Neural progenitor cell (in vitro differentiated cells): ENCODE measurements around the gene NF2. TPM values are rescaled to one million over a fixed set of nuclear protein-coding genes. Genes with fewer than 3 reads are reported as not detected.

Experiments used
- DNase-seq: peaks from one replicate; pipeline ENCODE4 v3.0.0-alpha.2; 2016; ENCODE audit warnings: low spot score
- H2AFZ ChIP-seq: fragments of 200-600 bp; sonication (generic); replicated peaks from 2 replicates; pipeline ENCODE4 v1.6.1; 2016; ENCODE audit warnings: antibody characterized with exemption
- H3F3A ChIP-seq: fragments of 200-600 bp; sonication (generic); 2 replicates; pipeline ENCODE4 v1.6.1; 2016; ENCODE audit warnings: antibody characterized with exemption, low read depth
- H3K27ac ChIP-seq: fragments of 200-600 bp; sonication (generic); 2 replicates; pipeline ENCODE4 v1.5.1; 2016; ENCODE audit warnings: mild to moderate bottlenecking
- H3K27me3 ChIP-seq: fragments of 200-600 bp; sonication (generic); 2 replicates; pipeline ENCODE4 v1.6.1; 2016; ENCODE audit warnings: mild to moderate bottlenecking, moderate library complexity
- H3K36me3 ChIP-seq: fragments of 200-600 bp; sonication (generic); 2 replicates; pipeline ENCODE4 v1.5.1; 2016
- H3K4me1 ChIP-seq: fragments of 200-600 bp; sonication (generic); 2 replicates; pipeline ENCODE4 v1.6.1; 2016; ENCODE audit warnings: mixed run types
- H3K4me2 ChIP-seq: fragments of 200-600 bp; sonication (generic); 2 replicates; pipeline ENCODE4 v1.6.1; 2016
- H3K4me3 ChIP-seq: fragments of 200-600 bp; sonication (generic); 2 replicates; pipeline ENCODE4 v1.5.1; 2016
- H3K79me2 ChIP-seq: fragments of 200-600 bp; sonication (generic); 2 replicates; pipeline ENCODE4 v1.6.1; 2016; ENCODE audit warnings: low read depth
- H3K9ac ChIP-seq: fragments of 200-600 bp; sonication (generic); 2 replicates; pipeline ENCODE4 v1.6.1; 2016
- H3K9me3 ChIP-seq: fragments of 200-600 bp; sonication (generic); 2 replicates; pipeline ENCODE4 v1.5.1; 2016; ENCODE audit warnings: low read depth
- H4K20me1 ChIP-seq: fragments of 200-600 bp; sonication (generic); 2 replicates; pipeline ENCODE4 v1.6.1; 2016; ENCODE audit warnings: low read depth
- H3K27ac Mint-ChIP-seq: 3 replicates; pipeline ENCODE4 v1.8.0; 2021; ENCODE audit warnings: mixed read lengths
- H3K27me3 Mint-ChIP-seq: 2 replicates; pipeline ENCODE4 v1.8.0; 2022; ENCODE audit warnings: low read depth, mild to moderate bottlenecking, inconsistent platforms, moderate library complexity, mixed read lengths; ENCODE audit not compliant: insufficient read depth
- H3K36me3 Mint-ChIP-seq: 3 replicates; pipeline ENCODE4 v1.8.0; 2021; ENCODE audit warnings: mixed read lengths
- H3K4me1 Mint-ChIP-seq: 3 replicates; pipeline ENCODE4 v1.8.0; 2021; ENCODE audit warnings: mixed read lengths
- H3K4me3 Mint-ChIP-seq: 3 replicates; pipeline ENCODE4 v1.8.0; 2021; ENCODE audit warnings: mild to moderate bottlenecking, moderate library complexity, mixed read lengths
- H3K9me3 Mint-ChIP-seq: 3 replicates; pipeline ENCODE4 v1.8.0; 2020; ENCODE audit warnings: mixed read lengths
- EZH2 ChIP-seq: fragments of 200-600 bp; sonication (generic); IDR thresholded peaks from 2 replicates; pipeline ENCODE4 v1.6.1; 2017; ENCODE audit warnings: antibody characterized with exemption, mild to moderate bottlenecking, moderate library complexity
- EZH2phosphoT487 ChIP-seq: fragments of 200-600 bp; sonication (generic); IDR thresholded peaks from 2 replicates; pipeline ENCODE4 v1.6.1; 2017; ENCODE audit warnings: antibody characterized with exemption
- total RNA-seq: library from RNA; depleted of rRNA; stranded (reverse); fragments of >200 nt; gene quantifications from 2 replicates; pipeline ENCODE4 v1.2.3, GENCODE V29; 2015; ENCODE audit warnings: low replicate concordance
- TF ChIP-seq, protein P1 (sequence below): fragments of 200-600 bp; sonication (generic); IDR thresholded peaks from 2 replicates; pipeline ENCODE4 v1.5.1; 2017; ENCODE audit warnings: antibody characterized with exemption, mild to moderate bottlenecking

Gene NF2
- total RNA-seq, 1 donor from 2014 or later, result 18.7 TPM

DNA sequence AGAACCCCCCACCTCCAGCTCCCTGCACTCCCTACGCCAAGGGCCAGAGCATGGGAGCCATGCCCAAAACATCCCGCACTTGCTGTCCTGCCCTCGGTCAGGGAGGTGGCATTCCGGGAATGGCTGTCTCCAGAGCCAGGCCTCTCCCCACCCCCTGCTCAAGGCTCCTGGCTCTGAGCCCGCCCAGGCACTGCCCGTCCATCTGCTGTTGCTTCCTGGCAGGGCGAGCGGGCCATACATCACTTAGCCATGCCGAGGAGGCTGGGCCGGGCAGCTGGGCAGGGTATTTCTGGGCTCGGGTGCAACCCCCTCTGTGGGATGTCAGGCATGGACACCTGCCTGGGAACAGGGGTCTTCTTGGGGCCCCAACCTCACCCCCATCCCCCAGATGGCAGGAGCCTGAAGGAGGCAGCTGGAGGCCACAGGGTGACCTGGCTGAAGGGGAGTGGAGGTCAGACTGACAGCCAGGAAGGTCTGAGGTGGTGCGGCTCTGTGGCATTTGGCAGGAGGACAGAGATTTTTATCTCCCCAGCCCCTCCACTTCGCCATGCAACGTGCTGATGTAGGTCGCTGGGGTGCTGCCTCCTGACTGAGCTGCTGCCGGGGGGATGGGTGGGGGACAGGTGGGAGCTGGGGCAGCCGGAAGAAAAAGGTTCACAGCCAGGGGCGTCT, 107.6 kb downstream of the NF2 start:
- Histone ChIP-seq H3K4me1 (peaks cover 6% of the 10 kb centered on the region), H3K36me3 (no peaks in the 10 kb centered on the region), H3K4me3 (no peak overlapping the region), H4K20me1 (peaks cover 4% of the 10 kb centered on the region), H3K9me3 (no peaks in the 10 kb centered on the region), H2AFZ (no peak overlapping the region), H3K27me3 (peaks cover 2% of the 10 kb centered on the region), H3K4me2 (no peak overlapping the region), H3K79me2 (no peaks in the 10 kb centered on the region), H3K27ac (no peak overlapping the region), H3K9ac (no peak overlapping the region), H3F3A (no peaks in the 10 kb centered on the region)
- Mint-ChIP-seq H3K4me1 (peaks cover 16% of the 10 kb centered on the region), H3K4me3 (no peak overlapping the region), H3K27me3 (peaks cover 31% of the 10 kb centered on the region), H3K9me3 (no peaks in the 10 kb centered on the region), H3K27ac (no peak overlapping the region), H3K36me3 (no peaks in the 10 kb centered on the region)
- no peak for DNase-seq
- TF ChIP-seq EZH2phosphoT487 (no peak), EZH2 (no peak)
- TF ChIP-seq, protein P1, sequence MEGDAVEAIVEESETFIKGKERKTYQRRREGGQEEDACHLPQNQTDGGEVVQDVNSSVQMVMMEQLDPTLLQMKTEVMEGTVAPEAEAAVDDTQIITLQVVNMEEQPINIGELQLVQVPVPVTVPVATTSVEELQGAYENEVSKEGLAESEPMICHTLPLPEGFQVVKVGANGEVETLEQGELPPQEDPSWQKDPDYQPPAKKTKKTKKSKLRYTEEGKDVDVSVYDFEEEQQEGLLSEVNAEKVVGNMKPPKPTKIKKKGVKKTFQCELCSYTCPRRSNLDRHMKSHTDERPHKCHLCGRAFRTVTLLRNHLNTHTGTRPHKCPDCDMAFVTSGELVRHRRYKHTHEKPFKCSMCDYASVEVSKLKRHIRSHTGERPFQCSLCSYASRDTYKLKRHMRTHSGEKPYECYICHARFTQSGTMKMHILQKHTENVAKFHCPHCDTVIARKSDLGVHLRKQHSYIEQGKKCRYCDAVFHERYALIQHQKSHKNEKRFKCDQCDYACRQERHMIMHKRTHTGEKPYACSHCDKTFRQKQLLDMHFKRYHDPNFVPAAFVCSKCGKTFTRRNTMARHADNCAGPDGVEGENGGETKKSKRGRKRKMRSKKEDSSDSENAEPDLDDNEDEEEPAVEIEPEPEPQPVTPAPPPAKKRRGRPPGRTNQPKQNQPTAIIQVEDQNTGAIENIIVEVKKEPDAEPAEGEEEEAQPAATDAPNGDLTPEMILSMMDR, result no peak

DNA sequence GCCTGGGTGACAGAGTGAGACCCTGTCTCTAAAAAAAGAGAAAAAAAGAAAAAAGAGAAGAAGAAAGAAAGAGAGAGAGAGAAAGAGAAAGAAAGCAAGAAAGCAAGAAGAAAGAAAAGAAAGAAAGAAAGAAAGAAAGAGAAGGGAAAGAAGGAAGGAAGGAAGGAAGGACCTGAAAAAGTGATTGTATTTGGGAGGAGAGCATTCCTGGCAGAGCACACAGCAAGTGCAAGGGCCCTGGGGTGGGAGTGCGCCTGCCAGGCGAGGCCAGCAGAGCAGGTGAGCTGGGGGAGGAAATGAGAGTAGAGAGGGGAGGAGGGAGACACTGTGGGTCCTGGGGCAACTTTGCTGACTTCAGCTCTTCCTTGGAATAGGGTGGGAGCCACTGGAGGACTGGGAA, 108.7 kb downstream of the NF2 start:
- Histone ChIP-seq H3K4me3 (no peak overlapping the region), H3K27me3 (peaks cover 7% of the 10 kb centered on the region), H3K9ac (no peak overlapping the region), H3K27ac (no peak overlapping the region), H3K9me3 (no peaks in the 10 kb centered on the region), H3K4me1 (no peaks in the 10 kb centered on the region), H2AFZ (no peak overlapping the region), H3K4me2 (no peak overlapping the region), H4K20me1 (peaks cover 14% of the 10 kb centered on the region), H3K36me3 (no peaks in the 10 kb centered on the region), H3K79me2 (no peaks in the 10 kb centered on the region), H3F3A (no peaks in the 10 kb centered on the region)
- no peaks in the 10 kb centered on the region for H3K36me3 Mint-ChIP-seq
- TF ChIP-seq, protein P1, result no peak
- TF ChIP-seq EZH2phosphoT487 (no peak), EZH2 (no peak)
- no peak for DNase-seq
- no peak overlapping the region for H3K27ac Mint-ChIP-seq
- H3K9me3 Mint-ChIP-seq, result peaks cover 2% of the 10 kb centered on the region
- peaks cover 36% of the 10 kb centered on the region for H3K27me3 Mint-ChIP-seq
- H3K4me3 Mint-ChIP-seq, result no peak overlapping the region
- peaks cover 10% of the 10 kb centered on the region for H3K4me1 Mint-ChIP-seq

DNA sequence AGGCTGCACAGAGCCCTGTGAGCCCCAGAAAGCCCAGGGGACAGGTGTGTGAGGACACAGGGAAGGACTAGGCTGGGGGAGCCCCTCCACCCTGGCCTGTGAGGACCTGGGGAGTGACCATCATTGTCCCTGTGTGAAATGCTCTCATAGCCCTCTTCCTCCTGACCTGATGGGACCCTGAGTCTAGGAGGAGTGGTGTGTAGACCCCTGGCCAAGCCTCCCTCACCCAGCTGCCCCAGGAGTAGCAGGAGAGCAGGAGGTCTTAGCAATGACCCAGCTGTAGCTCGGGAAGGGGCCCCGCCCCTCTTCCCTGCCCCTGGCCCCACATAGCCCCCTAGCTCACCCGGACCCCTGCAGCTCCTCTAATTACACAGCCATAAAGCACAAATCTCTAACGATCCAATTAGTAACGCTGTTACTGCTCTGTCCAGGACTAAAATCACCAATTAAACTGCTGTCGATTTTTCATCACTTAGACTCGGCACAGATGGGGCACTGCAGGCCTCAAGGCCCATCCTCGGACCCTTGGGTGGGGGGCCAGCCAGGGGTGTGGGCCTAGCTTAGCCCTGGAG, 109.8 kb downstream of the NF2 start:
- no peaks in the 10 kb centered on the region for H3K36me3 Mint-ChIP-seq
- H3K27me3 Mint-ChIP-seq, result peaks cover 43% of the 10 kb centered on the region
- Histone ChIP-seq H3K9ac (no peak overlapping the region), H3K27ac (no peak overlapping the region), H3K36me3 (no peaks in the 10 kb centered on the region), H3K27me3 (peaks cover 18% of the 10 kb centered on the region), H3K4me1 (no peaks in the 10 kb centered on the region), H2AFZ (no peak overlapping the region), H3F3A (no peaks in the 10 kb centered on the region), H3K79me2 (no peaks in the 10 kb centered on the region), H4K20me1 (peaks cover 23% of the 10 kb centered on the region), H3K9me3 (no peaks in the 10 kb centered on the region), H3K4me2 (no peak overlapping the region), H3K4me3 (no peak overlapping the region)
- peaks cover 10% of the 10 kb centered on the region for H3K4me1 Mint-ChIP-seq
- H3K9me3 Mint-ChIP-seq, result peaks cover 2% of the 10 kb centered on the region
- no peak for DNase-seq
- no peak overlapping the region for H3K27ac Mint-ChIP-seq
- no peak for TF ChIP-seq EZH2
- TF ChIP-seq, protein P1, result no peak
- TF ChIP-seq EZH2phosphoT487, result no peak
- no peak overlapping the region for H3K4me3 Mint-ChIP-seq
